Measurements from ENCODE around the gene ARL8A.

ARL8A gene

DNA sequence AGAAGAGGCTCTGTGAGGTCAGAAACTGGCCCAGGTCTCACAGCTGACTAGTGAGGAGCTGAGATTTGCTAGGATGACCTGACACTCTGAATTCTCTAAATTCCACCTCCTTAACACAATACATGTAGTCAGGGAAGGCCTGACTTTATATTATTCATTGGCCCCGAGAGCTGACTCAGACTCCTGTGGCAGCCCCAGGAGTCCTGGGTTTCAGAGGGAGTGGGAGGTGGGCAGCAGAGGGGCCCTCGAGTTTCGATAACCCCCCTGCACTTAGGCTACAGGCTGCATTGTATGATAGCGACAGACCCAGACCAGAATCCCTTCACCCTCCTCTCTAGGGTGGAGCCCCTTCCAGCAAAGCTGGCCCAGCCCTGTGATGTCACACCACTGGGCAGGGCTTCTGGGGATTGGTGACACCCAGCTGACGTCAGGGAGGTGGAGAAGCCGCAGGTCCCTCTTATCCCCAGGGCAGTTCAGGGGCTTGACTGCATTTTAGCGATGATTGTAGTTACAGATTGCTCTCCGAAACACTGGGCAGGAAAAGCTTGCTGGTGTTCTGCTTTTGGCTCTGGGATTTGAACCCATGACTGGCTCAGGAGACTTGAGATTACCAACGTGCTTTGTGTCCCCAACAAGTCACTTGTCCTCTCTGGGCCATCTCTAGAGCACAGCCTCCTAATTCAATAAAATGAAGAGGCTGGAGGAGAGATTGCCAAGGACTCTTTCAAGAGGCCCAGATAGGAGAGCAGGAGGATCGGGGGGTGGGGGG lies 38.8 kb downstream of the ARL8A start:
- TF ChIP-seq, protein P1, sequence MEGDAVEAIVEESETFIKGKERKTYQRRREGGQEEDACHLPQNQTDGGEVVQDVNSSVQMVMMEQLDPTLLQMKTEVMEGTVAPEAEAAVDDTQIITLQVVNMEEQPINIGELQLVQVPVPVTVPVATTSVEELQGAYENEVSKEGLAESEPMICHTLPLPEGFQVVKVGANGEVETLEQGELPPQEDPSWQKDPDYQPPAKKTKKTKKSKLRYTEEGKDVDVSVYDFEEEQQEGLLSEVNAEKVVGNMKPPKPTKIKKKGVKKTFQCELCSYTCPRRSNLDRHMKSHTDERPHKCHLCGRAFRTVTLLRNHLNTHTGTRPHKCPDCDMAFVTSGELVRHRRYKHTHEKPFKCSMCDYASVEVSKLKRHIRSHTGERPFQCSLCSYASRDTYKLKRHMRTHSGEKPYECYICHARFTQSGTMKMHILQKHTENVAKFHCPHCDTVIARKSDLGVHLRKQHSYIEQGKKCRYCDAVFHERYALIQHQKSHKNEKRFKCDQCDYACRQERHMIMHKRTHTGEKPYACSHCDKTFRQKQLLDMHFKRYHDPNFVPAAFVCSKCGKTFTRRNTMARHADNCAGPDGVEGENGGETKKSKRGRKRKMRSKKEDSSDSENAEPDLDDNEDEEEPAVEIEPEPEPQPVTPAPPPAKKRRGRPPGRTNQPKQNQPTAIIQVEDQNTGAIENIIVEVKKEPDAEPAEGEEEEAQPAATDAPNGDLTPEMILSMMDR (IDR thresholded peaks at IDR 0.05; ENCODE audit: low read depth, low read length): no peak
- peak; percentile 37 to 77 for DNase-seq (ENCODE audit: low read depth in 2 of 2)
- no peak overlapping the region for H3K4me3 ChIP-seq (replicated peaks in 1 of 2; ENCODE audit: low read depth in 2 of 2, low read length in 2 of 2)

DNA sequence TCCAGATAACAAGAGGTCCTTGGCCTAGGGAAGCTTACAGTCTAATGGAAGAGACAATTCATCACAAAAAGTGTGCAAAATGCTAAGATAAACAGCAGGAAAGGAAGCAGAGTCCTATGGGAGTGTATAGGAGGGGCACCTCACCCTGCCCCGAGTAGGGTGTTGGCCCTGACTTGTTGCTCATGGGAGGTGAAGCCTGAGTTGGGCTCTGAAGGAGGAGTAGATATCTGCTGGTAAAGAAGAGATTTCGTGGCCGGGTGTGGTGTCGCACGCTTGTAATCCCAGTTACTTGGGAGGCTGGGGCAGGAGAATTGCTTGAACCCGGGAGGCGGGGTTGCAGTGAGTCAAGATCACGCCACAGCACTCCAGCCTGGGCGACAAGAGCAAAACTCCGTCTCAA lies 40.5 kb downstream of the ARL8A start:
- peak in 1 of 2 donors; percentile 26 for DNase-seq (ENCODE audit: low read depth in 2 of 2)
- TF ChIP-seq, protein P1 (IDR thresholded peaks at IDR 0.05; ENCODE audit: low read depth, low read length): no peak
- H3K4me3 ChIP-seq (replicated peaks in 1 of 2; ENCODE audit: low read depth in 2 of 2, low read length in 2 of 2): no peak overlapping the region

DNA sequence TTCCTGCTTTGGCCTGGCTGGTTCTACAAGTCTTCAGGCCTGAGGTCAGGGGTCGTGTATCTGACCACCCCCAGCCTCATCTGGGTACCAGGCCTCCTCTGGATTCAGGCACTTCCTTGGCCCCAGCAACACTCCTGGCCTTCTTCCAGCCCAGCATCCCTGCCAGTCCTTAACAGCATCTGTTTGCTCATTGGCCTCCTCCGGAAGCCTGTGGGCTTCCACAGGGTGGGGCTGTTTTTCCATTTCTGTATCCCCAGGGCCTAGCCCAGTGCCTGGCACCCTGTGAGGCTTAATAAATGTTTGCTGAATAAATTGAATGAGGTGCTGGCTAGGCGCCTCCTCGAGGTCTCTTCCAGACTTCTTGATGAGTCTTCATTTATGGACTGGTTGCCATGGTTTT lies 43.4 kb downstream of the ARL8A start:
- peak in 1 of 2 donors; percentile 13 for DNase-seq (ENCODE audit: low read depth in 2 of 2)
- H3K4me3 ChIP-seq (replicated peaks in 1 of 2; ENCODE audit: low read depth in 2 of 2, low read length in 2 of 2): no peak overlapping the region
- TF ChIP-seq, protein P1 (IDR thresholded peaks at IDR 0.05; ENCODE audit: low read depth, low read length): no peak

DNA sequence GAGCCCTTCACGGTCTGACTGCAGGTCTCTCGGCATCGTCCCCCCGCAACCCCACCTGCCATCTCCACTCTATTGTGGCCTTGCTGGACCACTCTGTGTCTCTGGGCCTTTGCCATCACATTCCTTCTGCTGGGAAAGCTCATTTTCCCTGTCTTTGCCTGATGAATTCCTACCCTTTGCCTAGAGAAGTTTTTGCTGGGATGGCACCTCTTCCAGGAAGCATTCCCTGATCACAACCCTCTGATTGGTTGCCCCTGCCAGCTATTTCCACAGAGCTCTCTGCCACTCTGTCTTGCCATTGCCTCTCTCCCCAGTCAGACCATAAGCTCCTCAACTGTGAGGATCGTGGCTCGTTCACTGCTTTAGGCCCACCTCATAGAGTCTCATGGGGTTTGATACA lies 50.7 kb downstream of the ARL8A start:
- H3K4me3 ChIP-seq (replicated peaks in 1 of 2; ENCODE audit: low read depth in 2 of 2, low read length in 2 of 2): no peak overlapping the region
- TF ChIP-seq, protein P1 (IDR thresholded peaks at IDR 0.05; ENCODE audit: low read depth, low read length): no peak
- DNase-seq (ENCODE audit: low read depth in 2 of 2): no peak

DNA sequence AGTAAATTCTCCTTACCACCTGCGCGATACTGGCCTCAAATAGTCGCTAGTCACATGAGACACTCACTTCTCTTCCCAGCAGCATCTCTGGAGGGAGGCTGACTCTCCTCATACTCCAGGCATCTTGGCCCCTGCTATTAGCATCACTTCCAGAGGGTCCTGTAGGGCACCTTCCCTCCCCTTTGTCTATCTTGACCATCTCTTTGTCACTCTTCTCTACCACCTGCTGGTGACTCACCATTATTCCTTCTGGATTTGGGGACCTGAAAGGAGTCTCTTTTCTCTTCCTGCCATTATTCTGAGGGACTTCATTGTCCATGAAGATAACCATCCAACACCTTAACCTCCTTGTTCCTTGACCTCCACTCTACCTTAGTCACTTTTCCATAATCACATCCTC lies 53.5 kb downstream of the ARL8A start:
- TF ChIP-seq, protein P1 (IDR thresholded peaks at IDR 0.05; ENCODE audit: low read depth, low read length): no peak
- no peak for DNase-seq (ENCODE audit: low read depth in 2 of 2)
- H3K4me3 ChIP-seq (replicated peaks in 1 of 2; ENCODE audit: low read depth in 2 of 2, low read length in 2 of 2): no peak overlapping the region

DNA sequence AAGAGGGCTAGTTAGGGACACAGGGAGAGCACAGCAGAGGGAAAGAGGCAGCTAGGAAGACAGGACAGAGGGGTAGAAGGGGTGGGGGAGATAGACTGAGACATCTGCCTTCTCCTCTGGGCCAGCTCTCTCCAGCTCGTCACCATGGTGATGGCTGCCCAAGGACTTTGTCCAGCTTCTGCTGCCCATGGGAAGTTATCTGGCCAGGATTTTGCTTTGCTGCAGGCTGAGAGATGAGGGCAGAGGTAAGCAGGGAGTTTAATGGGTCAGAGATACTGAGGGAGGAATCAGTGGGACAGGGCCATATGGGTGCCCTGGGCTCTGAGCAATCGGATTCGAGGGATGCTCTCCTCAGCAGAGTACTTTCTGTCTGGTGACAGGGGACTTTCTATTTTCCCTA lies 56.3 kb downstream of the ARL8A start:
- H3K4me3 ChIP-seq (replicated peaks in 1 of 2; ENCODE audit: low read depth in 2 of 2, low read length in 2 of 2): no peak overlapping the region
- DNase-seq (ENCODE audit: low read depth in 2 of 2): no peak
- TF ChIP-seq, protein P1 (IDR thresholded peaks at IDR 0.05; ENCODE audit: low read depth, low read length): no peak

Measured in cardiac fibroblast (primary cell).